Activated CD4-positive, CD25-positive, alpha-beta regulatory T cell treated with anti-CD3 and anti-CD28 coated beads, Interleukin-2, amount 50 U/mL, for 24 hours (primary cell): ENCODE results near the gene C19orf67.

Experiments
- ATAC-seq, 2 donors: fragments of 150-1000 bp; cut with Tn5 transposase; one replicate each; pipeline ENCODE4 v1.10.0; 2021; ENCODE audit warnings: mild to moderate bottlenecking in 1 of 2, moderate library complexity in 1 of 2

Gene C19orf67

DNA sequence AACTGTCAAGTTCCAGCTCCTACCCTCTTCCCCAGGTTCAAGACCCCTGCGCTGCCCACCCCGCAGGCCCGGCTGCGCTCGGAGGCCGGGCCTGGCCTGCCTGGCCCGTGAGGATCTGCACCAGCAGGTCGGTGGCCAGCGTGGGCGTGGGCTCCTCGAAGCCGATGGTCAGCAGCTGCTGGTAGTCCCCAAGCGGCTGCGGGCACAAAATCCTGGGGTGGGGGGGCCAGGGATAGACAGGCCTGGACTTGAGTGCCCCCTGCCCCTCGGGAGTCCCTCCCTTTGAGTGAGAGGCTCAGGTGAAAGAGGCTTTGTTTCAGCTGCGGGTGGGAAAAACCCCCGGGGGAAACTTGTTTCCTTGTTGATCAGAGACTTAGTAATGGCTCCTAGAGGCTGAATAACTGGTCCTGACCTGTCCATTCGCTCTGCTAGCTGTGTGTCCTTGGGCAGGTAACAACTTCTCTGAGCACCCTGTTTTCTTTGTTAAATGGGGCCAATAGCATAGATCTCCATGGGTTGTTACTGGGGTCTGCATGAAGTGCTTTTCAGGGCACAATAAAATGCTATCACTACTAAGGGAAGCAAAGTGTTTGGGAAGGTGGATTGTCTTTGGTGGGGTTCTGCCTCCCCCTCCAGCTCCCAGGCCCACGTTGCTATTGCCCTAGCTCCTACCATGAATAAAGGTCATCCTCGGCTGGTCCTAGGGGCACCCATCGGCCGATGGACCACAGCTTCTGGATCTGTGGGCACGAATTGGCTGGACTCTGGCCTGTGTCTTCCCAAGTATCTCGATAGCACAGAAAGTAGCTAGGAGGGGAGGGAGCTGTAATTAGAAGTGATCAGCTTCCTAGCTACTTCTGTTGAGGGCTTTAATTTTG is 3.5 kb downstream of the C19orf67 start:
- no peak for ATAC-seq

DNA sequence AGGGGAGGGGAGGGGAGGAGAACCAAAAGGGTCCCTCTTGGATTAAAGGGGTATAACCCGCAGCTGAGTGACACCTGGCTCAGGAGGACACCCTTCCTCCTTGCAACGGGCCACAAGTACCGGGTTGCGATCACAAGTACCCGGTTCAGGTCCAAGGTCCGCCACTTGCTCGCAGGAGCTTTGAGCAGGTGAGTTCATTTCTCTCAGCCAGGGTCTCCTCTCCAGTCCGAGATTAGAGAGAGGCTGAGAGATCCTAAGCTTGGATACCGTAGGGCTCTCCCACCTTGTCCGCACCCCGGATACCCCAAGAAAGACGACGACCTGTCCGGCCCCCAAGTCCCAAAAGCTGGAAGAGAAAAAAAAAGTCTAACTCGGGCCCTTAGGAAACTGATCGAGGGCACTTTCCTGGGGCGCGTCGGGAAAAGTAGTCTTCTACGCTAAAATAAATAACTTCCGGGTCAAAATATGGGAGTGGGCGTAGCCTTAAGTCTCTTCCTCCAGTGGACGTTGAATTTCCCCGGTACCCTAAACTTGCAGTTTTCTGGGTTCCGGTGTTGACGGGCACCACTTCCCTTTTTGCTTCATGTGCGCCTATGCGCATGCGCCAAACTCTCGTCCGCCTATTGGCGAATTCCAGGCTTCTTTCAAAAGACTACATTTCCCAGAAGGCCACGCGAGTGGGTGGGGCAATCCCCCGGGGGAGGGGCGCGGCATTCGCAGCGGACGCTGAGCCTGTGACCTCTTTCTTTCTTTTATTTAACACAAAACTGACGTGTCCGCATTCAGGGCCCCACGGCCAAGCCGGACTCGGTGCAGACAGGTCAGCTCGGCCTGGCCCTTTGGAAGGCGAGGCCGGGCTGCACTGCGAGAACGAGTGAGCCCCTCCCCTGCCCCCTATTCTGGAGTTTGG is 4.4 kb downstream of the C19orf67 start:
- ATAC-seq = peak; percentile 95

DNA sequence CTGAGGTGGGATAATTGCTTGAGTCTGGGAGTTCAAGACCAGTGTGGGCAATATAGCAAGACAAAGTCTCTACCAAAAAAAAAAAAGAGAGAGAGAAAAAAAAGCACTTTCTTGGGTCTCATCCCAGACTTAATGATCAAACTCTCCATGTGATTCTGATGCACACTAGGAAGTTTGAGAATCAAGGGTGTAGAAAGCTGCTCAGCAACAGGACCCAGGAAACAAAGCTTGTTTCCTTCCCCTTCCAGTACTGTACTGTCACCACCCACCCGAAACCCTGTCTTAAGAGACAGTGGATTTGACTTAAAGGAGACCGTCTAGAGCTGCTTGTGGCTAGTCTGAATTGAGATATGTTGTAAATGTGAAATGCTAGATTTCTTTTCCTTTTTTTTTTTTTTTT is 7.2 kb downstream of the C19orf67 start:
- no peak for ATAC-seq

GRCh38 chr19:14073925-14074838 is 11.4 kb downstream of the C19orf67 start:
- peak; percentile 0 to 4 for ATAC-seq

- peak; percentile 76 to 78 for ATAC-seq
Observed at GRCh38 chr19:14073261-14073924, 12.2 kb downstream of the C19orf67 start.

DNA sequence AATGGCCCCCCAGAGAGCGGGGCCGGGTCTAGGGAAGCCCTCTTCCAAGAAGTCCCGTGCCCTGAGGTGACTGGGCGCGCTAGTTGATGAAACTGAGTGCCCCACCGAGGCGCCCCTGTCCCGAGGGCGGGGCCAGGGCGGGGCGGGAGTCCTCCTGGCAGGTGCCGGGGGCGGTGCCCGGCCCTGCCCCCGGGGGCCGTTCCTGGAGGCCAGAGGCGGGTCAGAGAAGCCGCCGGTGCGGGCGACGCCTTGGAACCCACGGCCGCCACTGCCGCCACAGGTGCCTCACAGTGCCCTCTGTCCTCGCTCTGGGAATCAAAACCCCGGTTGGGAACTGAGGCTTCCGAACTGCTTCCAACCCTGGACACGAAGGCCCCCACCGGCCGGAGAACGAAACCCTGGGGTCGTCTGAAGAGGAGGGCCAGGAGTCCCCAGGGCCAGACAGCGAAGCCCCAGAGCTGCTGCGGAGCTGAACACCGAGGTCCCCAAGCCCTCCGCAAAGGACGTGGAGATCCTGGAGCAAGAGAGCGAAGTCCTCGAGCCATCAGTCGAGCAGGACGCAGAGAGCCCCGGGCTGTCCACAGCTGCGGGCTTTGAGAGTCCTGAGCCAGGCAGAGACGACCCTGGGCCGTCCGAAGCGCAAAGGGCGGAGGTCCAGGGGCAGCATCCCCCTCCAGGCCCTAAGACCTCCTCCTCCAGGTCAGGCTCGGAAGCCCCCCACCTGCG is 12.9 kb downstream of the C19orf67 start, which contains the start of gene MISP3:
MISP3 (plus strand) TSS at position 252 of the 726 bp plus-strand sequence. CDS start 524 bp downstream, outside the sequence.
- peak in 1 of 2 donors; percentile 4 for ATAC-seq

- ATAC-seq = no peak
Observed at GRCh38 chr19:14070268-14071050, 15.1 kb downstream of the C19orf67 start.

DNA sequence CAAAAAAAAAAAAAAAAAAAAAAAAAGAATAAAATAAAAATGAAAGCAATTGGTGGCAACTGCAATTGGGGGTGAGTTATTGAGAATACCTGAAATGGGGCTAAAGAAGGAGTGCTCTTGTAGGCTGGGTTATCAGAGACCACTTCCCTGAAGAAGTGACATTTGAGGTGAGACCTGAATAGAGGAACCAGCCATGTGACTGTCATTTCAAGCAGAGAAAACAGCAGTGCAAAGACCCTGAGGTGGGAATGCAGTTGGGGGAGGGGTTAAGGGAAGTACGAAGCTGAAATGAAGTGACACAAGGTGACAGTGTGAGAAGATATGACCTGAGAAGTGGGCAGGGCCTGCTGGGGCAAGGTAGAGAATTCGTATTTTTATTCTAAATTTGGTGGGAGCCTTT is 19.4 kb downstream of the C19orf67 start:
- no peak for ATAC-seq

DNA sequence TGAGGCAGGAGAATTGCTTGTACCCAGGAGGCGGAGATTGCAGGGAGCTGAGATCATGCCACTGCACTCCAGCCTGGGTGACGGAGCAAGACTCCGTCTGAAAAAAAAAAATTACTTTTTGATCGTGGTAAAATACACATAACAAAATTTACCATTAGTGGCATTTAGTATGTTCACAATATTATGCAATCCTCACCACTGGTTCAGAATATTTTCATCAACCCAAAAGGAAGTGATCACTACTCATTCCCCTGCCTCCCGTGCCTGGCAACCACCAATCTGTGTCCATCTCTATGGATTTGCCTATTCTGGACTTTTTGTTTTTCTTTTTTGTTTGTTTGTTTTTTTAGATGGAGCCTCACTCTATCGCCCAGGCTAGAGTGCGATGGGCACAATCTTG is 22.5 kb downstream of the C19orf67 start:
- ATAC-seq = no peak

DNA sequence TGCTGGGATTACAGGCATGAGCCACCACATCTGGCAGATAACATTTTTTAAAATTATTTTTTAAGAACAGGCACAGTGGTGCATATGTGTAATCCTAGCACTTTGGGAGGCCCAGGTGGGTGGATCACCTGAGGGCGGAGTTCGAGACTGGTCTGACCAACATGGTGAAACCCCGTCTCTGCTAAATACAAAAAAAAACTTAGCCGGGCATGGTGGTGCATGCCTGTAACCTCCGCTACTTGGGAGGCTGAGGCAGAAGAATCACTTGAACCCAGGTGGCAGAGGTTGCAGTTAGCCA is 23.1 kb downstream of the C19orf67 start:
- ATAC-seq = no peak

DNA sequence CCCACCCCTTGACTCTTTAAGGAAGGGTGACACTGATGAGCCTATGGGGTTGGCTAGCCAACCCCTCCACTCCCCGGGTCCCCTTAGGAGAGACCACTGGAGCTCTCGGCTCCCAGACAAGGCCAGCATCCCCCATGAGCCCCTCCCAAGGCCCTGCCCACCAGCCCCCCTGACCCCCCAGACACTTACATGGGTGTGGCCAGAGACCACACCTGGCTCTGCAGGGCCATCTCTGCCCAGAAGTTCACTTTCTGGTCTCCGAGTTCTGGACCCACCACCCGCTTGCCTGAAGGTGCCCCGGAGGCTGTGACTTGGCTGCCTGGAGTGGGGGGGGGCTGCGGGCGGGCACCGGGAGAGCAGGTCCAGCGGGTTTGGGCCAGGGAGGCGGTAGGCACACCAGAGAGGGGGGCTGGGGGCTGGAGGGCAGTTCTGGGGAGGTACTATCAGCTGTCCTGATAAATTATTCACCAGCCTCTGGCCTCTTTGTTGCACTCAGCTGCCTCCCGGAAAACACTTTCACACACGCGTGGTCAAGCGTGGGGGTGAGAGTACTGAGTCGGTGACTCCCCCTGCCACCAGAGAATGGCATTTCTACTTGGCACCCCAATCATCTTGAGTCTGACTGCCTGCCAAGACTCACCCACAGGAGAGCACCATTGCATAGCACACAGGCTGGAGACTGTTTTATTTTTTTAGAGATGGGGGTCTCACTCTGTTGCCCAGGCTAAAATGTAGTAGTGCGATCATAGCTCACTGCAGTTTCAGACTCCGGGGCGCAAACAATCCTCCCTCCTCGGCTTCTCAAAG is 23.6 kb downstream of the C19orf67 start, which contains the start of gene PALM3:
PALM3 (minus strand) TSS at position 326 of the 807 bp plus-strand sequence; CDS start at position 230, 96 bp downstream.
- ATAC-seq = no peak

DNA sequence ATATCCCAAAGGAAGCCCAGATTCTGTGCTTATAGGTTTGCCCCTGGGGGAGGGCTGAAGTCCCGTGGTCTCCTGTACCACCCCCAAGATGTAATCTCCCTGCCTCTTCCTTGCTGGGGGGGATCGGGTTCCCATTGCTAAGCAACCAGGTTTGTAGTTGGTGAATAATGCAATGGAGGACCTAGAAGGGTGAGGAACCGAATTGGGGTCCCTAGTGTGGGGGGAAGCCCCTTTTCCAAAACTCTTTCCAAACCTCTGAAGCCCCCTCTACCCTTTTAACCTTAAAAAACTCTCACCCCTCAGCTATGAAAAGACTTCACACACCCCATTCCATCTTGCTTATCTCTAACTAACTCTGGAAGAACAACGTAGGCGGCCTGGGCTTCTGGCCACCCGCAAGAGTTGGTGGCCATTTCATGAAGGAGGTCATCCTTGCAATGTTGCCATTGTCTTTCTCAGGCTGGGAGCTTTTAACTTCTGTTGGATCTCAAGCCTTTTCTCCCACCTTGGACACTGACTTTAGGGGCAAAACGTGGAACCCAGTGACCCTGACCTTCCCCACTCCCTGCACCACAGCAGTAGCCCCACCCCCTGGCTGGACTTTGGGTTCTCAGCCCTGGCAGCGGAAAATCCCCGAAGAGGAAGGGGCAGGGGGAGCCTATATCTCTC is 24.4 kb downstream of the C19orf67 start:
- no peak for ATAC-seq

GRCh38 chr19:14059652-14060155 is 25.9 kb downstream of the C19orf67 start:
- ATAC-seq = no peak

GRCh38 chr19:14059093-14059480 is 26.5 kb downstream of the C19orf67 start:
- no peak for ATAC-seq

DNA sequence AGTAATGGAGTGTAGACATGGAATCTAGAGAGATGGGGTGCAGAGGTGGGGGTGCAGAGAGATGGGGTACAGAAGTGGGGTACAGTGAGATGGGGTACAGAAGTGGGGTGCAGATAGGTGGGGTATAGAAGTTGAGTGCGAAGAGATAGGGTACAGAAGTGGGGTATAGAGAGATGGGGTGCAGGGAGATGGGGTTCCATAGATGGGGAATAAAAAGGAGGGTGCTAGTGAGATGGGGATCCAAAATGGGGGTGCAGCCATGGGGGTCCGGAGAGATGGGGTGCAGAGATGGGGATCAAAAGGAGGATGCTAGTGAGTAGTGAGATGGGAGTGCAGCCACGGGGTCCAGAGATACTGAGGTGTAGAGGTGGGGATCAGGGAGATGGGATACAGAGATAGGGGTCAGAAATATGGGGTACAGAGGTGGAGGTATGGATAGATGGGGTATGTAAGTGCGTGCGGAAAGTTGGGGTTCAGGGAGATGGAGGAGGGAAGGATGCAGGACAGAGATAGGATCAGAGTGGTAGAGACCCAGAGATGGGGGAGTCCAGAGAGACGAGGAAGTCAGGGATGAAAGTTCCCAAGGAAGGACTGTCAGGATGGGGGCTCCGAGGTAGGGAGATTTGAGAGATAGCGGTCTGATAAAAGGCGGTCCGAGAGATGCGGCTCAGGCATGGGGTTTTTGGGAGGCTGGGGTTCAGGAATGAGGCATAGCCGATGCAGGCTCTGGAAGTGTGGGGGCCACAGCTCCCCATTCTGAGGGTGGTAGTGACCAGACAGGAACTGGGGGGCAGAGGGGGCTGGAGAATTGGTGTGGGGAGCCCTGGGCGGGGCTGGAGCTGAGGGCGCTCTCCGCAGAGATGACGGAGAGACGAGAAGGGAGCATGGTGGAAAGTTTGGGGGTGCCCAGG is 27.1 kb downstream of the C19orf67 start:
- ATAC-seq = peak in 1 of 2 donors; percentile 52

GRCh38 chr19:14056741-14057356 is 28.7 kb downstream of the C19orf67 start:
- no peak for ATAC-seq
